ENCODE data around the gene ZNF330.

ZNF330 gene

GRCh38 chr4:141244419-141244818 is 23.7 kb downstream of the ZNF330 start:
- H3K27me3 Mint-ChIP-seq: peaks cover 10% of the 10 kb centered on the region
- no peaks in the 10 kb centered on the region for H3K9me3 Mint-ChIP-seq
- no peaks in the 10 kb centered on the region for H3K4me1 Mint-ChIP-seq
- DNase-seq (ENCODE audit: low spot score in 2 of 2) (no peak), ATAC-seq (replicated peaks; ENCODE audit: extremely low read depth, poor library complexity, severe bottlenecking) (no peak)
- H3K36me3 Mint-ChIP-seq (ENCODE audit: insufficient read depth): no peaks in the 10 kb centered on the region
- H3K4me3 Mint-ChIP-seq: no peak overlapping the region
- H3K27ac Mint-ChIP-seq (ENCODE audit: low read depth): no peak overlapping the region

GRCh38 chr4:141246243-141246642 is 25.5 kb downstream of the ZNF330 start:
- Mint-ChIP-seq H3K27me3 (peaks cover 10% of the 10 kb centered on the region), H3K9me3 (no peaks in the 10 kb centered on the region), H3K4me1 (no peaks in the 10 kb centered on the region), H3K36me3 (ENCODE audit: insufficient read depth) (no peaks in the 10 kb centered on the region), H3K4me3 (no peak overlapping the region), H3K27ac (ENCODE audit: low read depth) (no peak overlapping the region)
- no peak for DNase-seq (ENCODE audit: low spot score in 2 of 2)
- ATAC-seq (replicated peaks; ENCODE audit: extremely low read depth, poor library complexity, severe bottlenecking): no peak

GRCh38 chr4:141246683-141247429 is 26.2 kb downstream of the ZNF330 start:
- no peaks in the 10 kb centered on the region for H3K36me3 Mint-ChIP-seq (ENCODE audit: insufficient read depth)
- ATAC-seq (replicated peaks; ENCODE audit: extremely low read depth, poor library complexity, severe bottlenecking) (no peak), DNase-seq (ENCODE audit: low spot score in 2 of 2) (no peak)
- no peak overlapping the region for H3K27ac Mint-ChIP-seq (ENCODE audit: low read depth)
- H3K4me3 Mint-ChIP-seq: no peak overlapping the region
- no peaks in the 10 kb centered on the region for H3K9me3 Mint-ChIP-seq
- no peaks in the 10 kb centered on the region for H3K4me1 Mint-ChIP-seq
- peaks cover 10% of the 10 kb centered on the region for H3K27me3 Mint-ChIP-seq

- Mint-ChIP-seq H3K27me3 (peaks cover 10% of the 10 kb centered on the region), H3K4me3 (no peak overlapping the region), H3K4me1 (no peaks in the 10 kb centered on the region), H3K27ac (ENCODE audit: low read depth) (no peak overlapping the region), H3K36me3 (ENCODE audit: insufficient read depth) (no peaks in the 10 kb centered on the region), H3K9me3 (no peaks in the 10 kb centered on the region)
- DNase-seq (ENCODE audit: low spot score in 2 of 2) (no peak), ATAC-seq (replicated peaks; ENCODE audit: extremely low read depth, poor library complexity, severe bottlenecking) (no peak)
Measured at GRCh38 chr4:141247430-141247780, 26.7 kb downstream of the ZNF330 start.

GRCh38 chr4:141248029-141248428 is 27.3 kb downstream of the ZNF330 start:
- Mint-ChIP-seq H3K27me3 (peaks cover 10% of the 10 kb centered on the region), H3K9me3 (no peaks in the 10 kb centered on the region), H3K4me1 (no peaks in the 10 kb centered on the region), H3K36me3 (ENCODE audit: insufficient read depth) (no peaks in the 10 kb centered on the region), H3K27ac (ENCODE audit: low read depth) (no peak overlapping the region), H3K4me3 (no peak overlapping the region)
- ATAC-seq (replicated peaks; ENCODE audit: extremely low read depth, poor library complexity, severe bottlenecking) (no peak), DNase-seq (ENCODE audit: low spot score in 2 of 2) (no peak)

- no peaks in the 10 kb centered on the region for H3K9me3 Mint-ChIP-seq
- H3K36me3 Mint-ChIP-seq (ENCODE audit: insufficient read depth): no peaks in the 10 kb centered on the region
- peaks cover 10% of the 10 kb centered on the region for H3K27me3 Mint-ChIP-seq
- DNase-seq (ENCODE audit: low spot score in 2 of 2): no peak
- H3K4me1 Mint-ChIP-seq: no peaks in the 10 kb centered on the region
- H3K27ac Mint-ChIP-seq (ENCODE audit: low read depth): no peak overlapping the region
- ATAC-seq (replicated peaks; ENCODE audit: extremely low read depth, poor library complexity, severe bottlenecking): no peak
- no peak overlapping the region for H3K4me3 Mint-ChIP-seq
Measured at GRCh38 chr4:141248486-141248885, 27.8 kb downstream of the ZNF330 start.

GRCh38 chr4:141254326-141254725 is 33.6 kb downstream of the ZNF330 start:
- peaks cover 2% of the 10 kb centered on the region for H3K36me3 Mint-ChIP-seq (ENCODE audit: insufficient read depth)
- ATAC-seq (replicated peaks; ENCODE audit: extremely low read depth, poor library complexity, severe bottlenecking): no peak
- H3K4me3 Mint-ChIP-seq: no peak overlapping the region
- no peaks in the 10 kb centered on the region for H3K4me1 Mint-ChIP-seq
- H3K27ac Mint-ChIP-seq (ENCODE audit: low read depth): no peak overlapping the region
- no peak for DNase-seq (ENCODE audit: low spot score in 2 of 2)
- peaks cover 40% of the 10 kb centered on the region for H3K27me3 Mint-ChIP-seq
- no peaks in the 10 kb centered on the region for H3K9me3 Mint-ChIP-seq

- H3K36me3 Mint-ChIP-seq (ENCODE audit: insufficient read depth): peaks cover 2% of the 10 kb centered on the region
Measured at GRCh38 chr4:141255016-141255415, 34.3 kb downstream of the ZNF330 start.

GRCh38 chr4:141258558-141258957 is 37.9 kb downstream of the ZNF330 start:
- no peak overlapping the region for H3K27ac Mint-ChIP-seq (ENCODE audit: low read depth)
- peaks cover 54% of the 10 kb centered on the region for H3K27me3 Mint-ChIP-seq
- no peak for DNase-seq (ENCODE audit: low spot score in 2 of 2)
- peaks cover 2% of the 10 kb centered on the region for H3K36me3 Mint-ChIP-seq (ENCODE audit: insufficient read depth)
- no peaks in the 10 kb centered on the region for H3K4me1 Mint-ChIP-seq
- no peak overlapping the region for H3K4me3 Mint-ChIP-seq
- no peaks in the 10 kb centered on the region for H3K9me3 Mint-ChIP-seq
- no peak for ATAC-seq (replicated peaks; ENCODE audit: extremely low read depth, poor library complexity, severe bottlenecking)

More at GRCh38 chr4:141255016-141255415, 34.3 kb downstream of the ZNF330 start:
- DNase-seq (ENCODE audit: low spot score in 2 of 2): no peak
- ATAC-seq (replicated peaks; ENCODE audit: extremely low read depth, poor library complexity, severe bottlenecking): no peak
- H3K27ac Mint-ChIP-seq (ENCODE audit: low read depth): no peak overlapping the region
- H3K27me3 Mint-ChIP-seq: peaks cover 46% of the 10 kb centered on the region
- no peaks in the 10 kb centered on the region for H3K9me3 Mint-ChIP-seq
- no peak overlapping the region for H3K4me3 Mint-ChIP-seq
- H3K4me1 Mint-ChIP-seq: no peaks in the 10 kb centered on the region

GRCh38 chr4:141275834-141276233 is 55.1 kb downstream of the ZNF330 start:
- peaks cover 18% of the 10 kb centered on the region for H3K27me3 Mint-ChIP-seq
- no peak overlapping the region for H3K27ac Mint-ChIP-seq (ENCODE audit: low read depth)
- DNase-seq (ENCODE audit: low spot score in 2 of 2) (no peak), ATAC-seq (replicated peaks; ENCODE audit: extremely low read depth, poor library complexity, severe bottlenecking) (no peak)
- no peaks in the 10 kb centered on the region for H3K4me1 Mint-ChIP-seq
- no peaks in the 10 kb centered on the region for H3K9me3 Mint-ChIP-seq
- no peaks in the 10 kb centered on the region for H3K36me3 Mint-ChIP-seq (ENCODE audit: insufficient read depth)
- no peak overlapping the region for H3K4me3 Mint-ChIP-seq

- ATAC-seq (replicated peaks; ENCODE audit: extremely low read depth, poor library complexity, severe bottlenecking) (no peak), DNase-seq (ENCODE audit: low spot score in 2 of 2) (no peak)
- H3K4me1 Mint-ChIP-seq: no peaks in the 10 kb centered on the region
- H3K27me3 Mint-ChIP-seq: peaks cover 17% of the 10 kb centered on the region
- H3K4me3 Mint-ChIP-seq: no peak overlapping the region
- no peaks in the 10 kb centered on the region for H3K9me3 Mint-ChIP-seq
- H3K36me3 Mint-ChIP-seq (ENCODE audit: insufficient read depth): no peaks in the 10 kb centered on the region
- H3K27ac Mint-ChIP-seq (ENCODE audit: low read depth): no peak overlapping the region
Measured at GRCh38 chr4:141283152-141283551, 62.5 kb downstream of the ZNF330 start.

GRCh38 chr4:141283563-141283962 is 62.9 kb downstream of the ZNF330 start:
- H3K27me3 Mint-ChIP-seq: peaks cover 21% of the 10 kb centered on the region
- DNase-seq (ENCODE audit: low spot score in 2 of 2) (no peak), ATAC-seq (replicated peaks; ENCODE audit: extremely low read depth, poor library complexity, severe bottlenecking) (no peak)
- no peak overlapping the region for H3K4me3 Mint-ChIP-seq
- no peak overlapping the region for H3K27ac Mint-ChIP-seq (ENCODE audit: low read depth)
- no peaks in the 10 kb centered on the region for H3K4me1 Mint-ChIP-seq
- no peaks in the 10 kb centered on the region for H3K36me3 Mint-ChIP-seq (ENCODE audit: insufficient read depth)
- H3K9me3 Mint-ChIP-seq: no peaks in the 10 kb centered on the region
